Astrocyte (in vitro differentiated cells and primary cell): ENCODE data around the gene C19orf85. TPM values are rescaled to one million over a fixed set of nuclear protein-coding genes. Genes with fewer than 3 reads are reported as not detected.

Source experiments
- DNase-seq: peaks from one replicate; pipeline ENCODE4 v3.0.0-alpha.2; 2010; ENCODE audit warnings: low read depth
- FAIRE-seq: peaks from 2 replicates; lab custom pipeline; 2011; peaks lifted over from hg19 to GRCh38; lab: Jason Lieb, UNC
- H2AFZ ChIP-seq: 2 replicates; pipeline ENCODE4 v1.6.0; 2012; ENCODE audit warnings: low read depth, low read length, inconsistent platforms
- H3K27ac ChIP-seq: 2 replicates; pipeline ENCODE4 v1.5.1; 2011; ENCODE audit warnings: low read depth, low read length, inconsistent platforms
- H3K27me3 ChIP-seq: 2 replicates; pipeline ENCODE4 v1.6.0; 2011; ENCODE audit warnings: low read length, inconsistent platforms; ENCODE audit not compliant: insufficient read depth
- H3K36me3 ChIP-seq: 2 replicates; pipeline ENCODE4 v1.5.1; 2011; ENCODE audit warnings: low read length, inconsistent platforms; ENCODE audit not compliant: insufficient read depth
- H3K4me1 ChIP-seq: 2 replicates; pipeline ENCODE4 v1.5.1; 2011; ENCODE audit warnings: low read length, inconsistent platforms; ENCODE audit not compliant: insufficient read depth
- H3K4me2 ChIP-seq: 2 replicates; pipeline ENCODE4 v1.6.0; 2012; ENCODE audit warnings: low read length, inconsistent platforms
- H3K4me3 ChIP-seq: 2 replicates; pipeline ENCODE4 v1.5.1; 2011; ENCODE audit warnings: low read depth, mild to moderate bottlenecking, low read length, inconsistent platforms; ENCODE audit not compliant: insufficient read depth
- H3K79me2 ChIP-seq: 2 replicates; pipeline ENCODE4 v1.6.0; 2012; ENCODE audit warnings: mild to moderate bottlenecking, low read length, inconsistent platforms; ENCODE audit not compliant: insufficient read depth
- H3K9ac ChIP-seq: 2 replicates; pipeline ENCODE4 v1.6.0; 2012; ENCODE audit warnings: mild to moderate bottlenecking, low read length, inconsistent platforms
- H3K9me3 ChIP-seq: 2 replicates; pipeline ENCODE4 v1.5.1; 2012; ENCODE audit warnings: low read depth, mild to moderate bottlenecking, low read length, inconsistent platforms; ENCODE audit not compliant: insufficient read depth
- H4K20me1 ChIP-seq: 2 replicates; pipeline ENCODE4 v1.6.0; 2012; ENCODE audit warnings: low read length, inconsistent platforms; ENCODE audit not compliant: insufficient read depth
- H3K27ac Mint-ChIP-seq: one replicate; pipeline ENCODE4 v1.8.0; 2021; ENCODE audit warnings: mild to moderate bottlenecking, mixed read lengths; ENCODE audit not compliant: unreplicated experiment
- H3K27me3 Mint-ChIP-seq: one replicate; pipeline ENCODE4 v1.8.0; 2021; ENCODE audit warnings: low read depth, mixed read lengths; ENCODE audit not compliant: unreplicated experiment
- H3K36me3 Mint-ChIP-seq: one replicate; pipeline ENCODE4 v1.8.0; 2021; ENCODE audit warnings: low read depth, mixed read lengths; ENCODE audit not compliant: unreplicated experiment
- H3K4me1 Mint-ChIP-seq: one replicate; pipeline ENCODE4 v1.8.0; 2021; ENCODE audit warnings: low read depth, mixed read lengths; ENCODE audit not compliant: unreplicated experiment
- H3K4me3 Mint-ChIP-seq: one replicate; pipeline ENCODE4 v1.8.0; 2021; ENCODE audit warnings: mild to moderate bottlenecking, moderate library complexity, mixed read lengths; ENCODE audit not compliant: unreplicated experiment
- H3K9me3 Mint-ChIP-seq: one replicate; pipeline ENCODE4 v1.8.0; 2021; ENCODE audit warnings: mild to moderate bottlenecking, mixed read lengths; ENCODE audit not compliant: unreplicated experiment
- EZH2 ChIP-seq: IDR thresholded peaks from 2 replicates; pipeline ENCODE4 v1.6.1; 2012; ENCODE audit warnings: mild to moderate bottlenecking, low read length, inconsistent platforms; ENCODE audit not compliant: insufficient read depth
- total RNA-seq: library from RNA; stranded (reverse); gene quantifications from 2 replicates; pipeline ENCODE4 v1.2.1, GENCODE V29; 2021
- TF ChIP-seq, protein P1 (sequence below): IDR thresholded peaks from 2 replicates; pipeline ENCODE4 v1.5.1; 2011; ENCODE audit warnings: low read depth, mild to moderate bottlenecking, inconsistent platforms, low read length, moderate library complexity; ENCODE audit not compliant: insufficient read depth

C19orf85 gene
- total RNA-seq, 1 donor from 2014 or later: not detected

GRCh38 chr19:55503157-55503501 is 38.6 kb upstream of the C19orf85 start:
- H3K4me2 ChIP-seq: no peak overlapping the region
- H3K27me3 Mint-ChIP-seq: peaks cover 11% of the 10 kb centered on the region

DNA sequence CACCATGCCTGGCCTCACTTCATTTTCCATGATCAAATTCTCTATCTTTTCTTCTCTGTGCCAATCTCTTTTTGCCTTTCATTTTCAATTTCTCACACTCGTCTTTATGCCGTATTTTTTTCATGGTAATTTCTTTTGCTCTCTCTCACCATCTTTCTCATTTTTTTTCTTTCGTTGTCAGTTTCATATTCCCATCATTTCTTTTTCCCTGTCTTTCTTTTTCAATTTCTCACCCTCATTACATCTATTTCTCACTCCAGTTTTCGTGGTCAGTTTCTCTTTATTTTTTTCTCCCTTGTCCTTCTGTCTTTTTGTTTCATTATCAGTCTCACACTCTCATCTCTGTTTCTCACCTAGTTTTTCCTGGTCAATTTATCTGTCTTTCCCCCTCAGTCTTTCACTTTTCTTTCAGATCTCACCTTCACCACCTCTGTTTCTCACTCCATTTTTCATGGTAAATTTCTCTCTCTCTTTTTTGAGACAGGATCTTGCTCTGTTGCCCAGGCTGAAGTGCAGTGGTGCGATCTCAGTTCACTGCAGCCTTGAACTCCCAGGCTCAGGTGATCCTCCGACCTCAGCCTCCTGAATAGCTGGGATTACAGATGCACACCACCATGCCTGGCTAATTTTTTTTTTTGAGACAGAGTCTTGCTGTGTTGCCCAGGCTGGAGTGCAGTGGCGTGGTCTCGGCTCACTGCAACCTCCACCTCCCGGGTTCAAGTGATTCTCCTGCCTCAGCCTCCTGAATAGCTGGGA is 37.8 kb upstream of the C19orf85 start:
- no peak overlapping the region for H3K4me2 ChIP-seq
- DNase-seq: no peak
- no peak for FAIRE-seq
- no peaks in the 10 kb centered on the region for H3K4me1 Mint-ChIP-seq
- H3K9ac ChIP-seq: no peak overlapping the region
- no peak for TF ChIP-seq EZH2
- TF ChIP-seq, protein P1, sequence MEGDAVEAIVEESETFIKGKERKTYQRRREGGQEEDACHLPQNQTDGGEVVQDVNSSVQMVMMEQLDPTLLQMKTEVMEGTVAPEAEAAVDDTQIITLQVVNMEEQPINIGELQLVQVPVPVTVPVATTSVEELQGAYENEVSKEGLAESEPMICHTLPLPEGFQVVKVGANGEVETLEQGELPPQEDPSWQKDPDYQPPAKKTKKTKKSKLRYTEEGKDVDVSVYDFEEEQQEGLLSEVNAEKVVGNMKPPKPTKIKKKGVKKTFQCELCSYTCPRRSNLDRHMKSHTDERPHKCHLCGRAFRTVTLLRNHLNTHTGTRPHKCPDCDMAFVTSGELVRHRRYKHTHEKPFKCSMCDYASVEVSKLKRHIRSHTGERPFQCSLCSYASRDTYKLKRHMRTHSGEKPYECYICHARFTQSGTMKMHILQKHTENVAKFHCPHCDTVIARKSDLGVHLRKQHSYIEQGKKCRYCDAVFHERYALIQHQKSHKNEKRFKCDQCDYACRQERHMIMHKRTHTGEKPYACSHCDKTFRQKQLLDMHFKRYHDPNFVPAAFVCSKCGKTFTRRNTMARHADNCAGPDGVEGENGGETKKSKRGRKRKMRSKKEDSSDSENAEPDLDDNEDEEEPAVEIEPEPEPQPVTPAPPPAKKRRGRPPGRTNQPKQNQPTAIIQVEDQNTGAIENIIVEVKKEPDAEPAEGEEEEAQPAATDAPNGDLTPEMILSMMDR: no peak
- peaks cover 5% of the 10 kb centered on the region for H3K9me3 Mint-ChIP-seq
- no peaks in the 10 kb centered on the region for H3K36me3 ChIP-seq
- H3K9me3 ChIP-seq: peaks cover 3% of the 10 kb centered on the region
- H3K36me3 Mint-ChIP-seq: peaks cover 40% of the 10 kb centered on the region
- no peaks in the 10 kb centered on the region for H4K20me1 ChIP-seq
- H3K4me3 ChIP-seq: no peak overlapping the region
- H3K27ac Mint-ChIP-seq: no peak overlapping the region
- no peaks in the 10 kb centered on the region for H3K27me3 ChIP-seq
- H3K27me3 Mint-ChIP-seq: peaks cover 11% of the 10 kb centered on the region
- H2AFZ ChIP-seq: no peak overlapping the region
- no peak overlapping the region for H3K4me3 Mint-ChIP-seq
- H3K4me1 ChIP-seq: peaks cover 3% of the 10 kb centered on the region
- H3K27ac ChIP-seq: no peak overlapping the region
- no peaks in the 10 kb centered on the region for H3K79me2 ChIP-seq

More at GRCh38 chr19:55503157-55503501, 38.6 kb upstream of the C19orf85 start:
- Histone ChIP-seq H2AFZ (peak overlapping the region; percentile 79), H3K27ac (no peak overlapping the region), H4K20me1 (no peaks in the 10 kb centered on the region), H3K9ac (no peak overlapping the region), H3K4me3 (no peak overlapping the region), H3K4me1 (peaks cover 3% of the 10 kb centered on the region), H3K27me3 (no peaks in the 10 kb centered on the region), H3K79me2 (no peaks in the 10 kb centered on the region), H3K36me3 (no peaks in the 10 kb centered on the region), H3K9me3 (peaks cover 3% of the 10 kb centered on the region)
- Mint-ChIP-seq H3K4me3 (peak overlapping the region; percentile 16), H3K27ac (no peak overlapping the region), H3K9me3 (peaks cover 5% of the 10 kb centered on the region), H3K36me3 (peaks cover 37% of the 10 kb centered on the region), H3K4me1 (peaks cover 1% of the 10 kb centered on the region)
- no peak for DNase-seq
- TF ChIP-seq EZH2: no peak
- TF ChIP-seq, protein P1: no peak
- no peak for FAIRE-seq

DNA sequence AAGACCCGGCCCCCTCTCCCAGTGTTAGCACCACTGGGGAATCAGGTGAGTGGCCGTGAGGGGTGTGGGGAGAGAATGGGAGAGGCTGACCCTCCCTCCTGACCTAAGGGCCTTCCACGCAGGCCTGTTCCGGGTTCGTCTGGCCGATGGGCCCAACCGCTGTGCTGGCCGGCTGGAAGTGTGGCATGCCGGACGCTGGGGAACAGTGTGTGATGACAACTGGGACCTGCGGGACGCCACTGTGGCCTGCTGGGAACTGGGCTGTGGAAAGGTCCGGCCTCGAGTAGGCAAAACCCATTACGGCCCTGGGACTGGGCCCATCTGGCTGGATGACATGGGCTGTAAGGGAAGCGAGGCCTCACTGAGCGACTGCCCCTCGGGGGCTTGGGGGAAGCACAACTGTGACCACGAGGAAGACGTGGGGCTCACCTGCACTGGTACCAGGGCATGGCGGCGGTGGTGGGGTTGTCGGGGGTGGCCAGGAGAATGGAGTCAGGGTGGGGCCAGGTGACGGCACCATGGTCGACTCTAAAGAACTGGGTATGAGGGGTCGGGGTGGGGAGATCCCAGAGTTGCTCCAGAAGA is 35.9 kb upstream of the C19orf85 start:
- Histone ChIP-seq H3K36me3 (no peaks in the 10 kb centered on the region), H3K27ac (no peak overlapping the region), H4K20me1 (no peaks in the 10 kb centered on the region), H3K27me3 (no peaks in the 10 kb centered on the region), H3K9me3 (peaks cover 3% of the 10 kb centered on the region), H3K4me2 (no peak overlapping the region), H3K9ac (no peak overlapping the region), H2AFZ (no peak overlapping the region), H3K79me2 (no peaks in the 10 kb centered on the region), H3K4me1 (peaks cover 3% of the 10 kb centered on the region), H3K4me3 (no peak overlapping the region)
- H3K9me3 Mint-ChIP-seq: peaks cover 5% of the 10 kb centered on the region
- FAIRE-seq (no peak), DNase-seq (no peak)
- TF ChIP-seq, protein P1: no peak
- no peak for TF ChIP-seq EZH2
- peaks cover 11% of the 10 kb centered on the region for H3K27me3 Mint-ChIP-seq
- H3K4me3 Mint-ChIP-seq: no peak overlapping the region
- H3K27ac Mint-ChIP-seq: no peak overlapping the region
- no peaks in the 10 kb centered on the region for H3K4me1 Mint-ChIP-seq
- H3K36me3 Mint-ChIP-seq: peaks cover 37% of the 10 kb centered on the region
